Hepatocyte (in vitro differentiated cells): ENCODE measurements around the gene C9orf50. TPM values are rescaled to one million over a fixed set of nuclear protein-coding genes. Genes with fewer than 3 reads are reported as not detected.

ENCODE experiments used
- DNase-seq: peaks from one replicate; pipeline ENCODE4 v3.0.0-alpha.2; 2016; ENCODE audit warnings: low spot score
- H2AFZ ChIP-seq: fragments of 200-600 bp; sonication (generic); 2 replicates; pipeline ENCODE4 v1.6.0; 2016; ENCODE audit warnings: antibody characterized with exemption, mild to moderate bottlenecking
- H3K27ac ChIP-seq: fragments of 200-600 bp; sonication (generic); 2 replicates; pipeline ENCODE4 v1.5.1; 2016; ENCODE audit warnings: mild to moderate bottlenecking
- H3K27me3 ChIP-seq: fragments of 200-600 bp; sonication (generic); 2 replicates; pipeline ENCODE4 v1.6.1; 2016
- H3K36me3 ChIP-seq: fragments of 200-600 bp; sonication (generic); replicated peaks from 2 replicates; pipeline ENCODE4 v1.5.1; 2016; ENCODE audit warnings: low read depth; ENCODE audit not compliant: insufficient read depth
- H3K4me1 ChIP-seq: fragments of 200-600 bp; sonication (generic); 2 replicates; pipeline ENCODE4 v1.5.1; 2016; ENCODE audit warnings: mild to moderate bottlenecking, moderate library complexity; ENCODE audit not compliant: insufficient read depth
- H3K4me2 ChIP-seq: fragments of 200-600 bp; sonication (generic); 2 replicates; pipeline ENCODE4 v1.6.0; 2016
- H3K4me3 ChIP-seq: fragments of 200-600 bp; sonication (generic); 2 replicates; pipeline ENCODE4 v1.5.1; 2016; ENCODE audit warnings: mild to moderate bottlenecking
- H3K79me2 ChIP-seq: fragments of 200-600 bp; sonication (generic); 2 replicates; pipeline ENCODE4 v1.6.0; 2017; ENCODE audit warnings: mild to moderate bottlenecking
- H3K9me2 ChIP-seq: fragments of 200-600 bp; sonication (generic); replicated peaks from 2 replicates; pipeline ENCODE4 v1.6.0; 2017; ENCODE audit warnings: mild to moderate bottlenecking; ENCODE audit not compliant: insufficient read depth
- H3K9me3 ChIP-seq: fragments of 200-600 bp; sonication (generic); 2 replicates; pipeline ENCODE4 v1.5.1; 2016; ENCODE audit warnings: low read depth, mild to moderate bottlenecking
- H4K20me1 ChIP-seq: fragments of 200-600 bp; sonication (generic); 2 replicates; pipeline ENCODE4 v1.6.0; 2016; ENCODE audit warnings: mild to moderate bottlenecking; ENCODE audit not compliant: insufficient read depth, poor library complexity, severe bottlenecking
- CTCF ChIP-seq: fragments of 200-600 bp; sonication (generic); IDR thresholded peaks from 2 replicates; pipeline ENCODE4 v1.5.1; 2016; ENCODE audit warnings: antibody characterized with exemption, mild to moderate bottlenecking; ENCODE audit not compliant: poor library complexity
- EZH2 ChIP-seq: fragments of 200-600 bp; sonication (generic); IDR thresholded peaks from 2 replicates; pipeline ENCODE4 v1.6.1; 2016; ENCODE audit warnings: antibody characterized with exemption, mild to moderate bottlenecking, borderline replicate concordance
- EZH2phosphoT487 ChIP-seq: fragments of 200-600 bp; sonication (generic); IDR thresholded peaks from one replicate; pipeline ENCODE4 v1.6.1; 2018; ENCODE audit warnings: antibody characterized with exemption, mild to moderate bottlenecking, low read depth, moderate library complexity; ENCODE audit not compliant: unreplicated experiment, severe bottlenecking
- WGBS: methylation state at CpG from one replicate; pipeline ENCODE4 v1.1.6; 2016; ENCODE audit warnings: low lambda C conversion rate; ENCODE audit errors: missing lambda C conversion rate; 5-methylcytosine and 5-hydroxymethylcytosine counted together
- polyA plus RNA-seq: library from polyadenylated mRNA; unstranded; fragments of >200 nt; fragmentation: Nextera tagmentation; extraction: Ambion mirVana; gene quantifications from 2 replicates; pipeline ENCODE4 v1.2.1, GENCODE V29; 2016
- total RNA-seq: library from RNA; depleted of rRNA; stranded (reverse); fragments of >200 nt; gene quantifications from 2 replicates; pipeline ENCODE4 v1.2.3, GENCODE V29; 2014

Gene C9orf50
- total and polyA plus RNA-seq, 2 experiments from 2014 or later, result not detected

- DNase-seq, result no peak
- WGBS, result 77% methylated on average over 9 of the region's 10 CpGs
- TF ChIP-seq CTCF, result no peak
- no peak for TF ChIP-seq EZH2phosphoT487
- TF ChIP-seq EZH2, result no peak
- Histone ChIP-seq H3K79me2 (no peaks in the 10 kb centered on the region), H3K36me3 (no peaks in the 10 kb centered on the region), H3K27ac (peak overlapping the region; percentile 3), H3K4me1 (peaks cover 18% of the 10 kb centered on the region), H3K4me3 (no peak overlapping the region), H3K27me3 (no peaks in the 10 kb centered on the region), H4K20me1 (no peaks in the 10 kb centered on the region), H2AFZ (no peak overlapping the region), H3K4me2 (no peak overlapping the region), H3K9me2 (no peaks in the 10 kb centered on the region), H3K9me3 (no peaks in the 10 kb centered on the region)
Observed at GRCh38 chr9:129602598-129603415, 18.1 kb downstream of the C9orf50 start.

- no peak for DNase-seq
- H3K4me2 ChIP-seq, result no peak overlapping the region
- no peak overlapping the region for H2AFZ ChIP-seq
- H3K4me1 ChIP-seq, result peaks cover 24% of the 10 kb centered on the region
- TF ChIP-seq CTCF, result no peak
- TF ChIP-seq EZH2, result no peak
- TF ChIP-seq EZH2phosphoT487, result no peak
- H3K79me2 ChIP-seq, result no peaks in the 10 kb centered on the region
- 89% methylated on average over 8 of the region's 9 CpGs for WGBS
- no peak overlapping the region for H3K27ac ChIP-seq
- no peaks in the 10 kb centered on the region for H3K27me3 ChIP-seq
- no peaks in the 10 kb centered on the region for H3K9me3 ChIP-seq
- H3K4me3 ChIP-seq, result no peak overlapping the region
- no peaks in the 10 kb centered on the region for H3K36me3 ChIP-seq
- no peaks in the 10 kb centered on the region for H4K20me1 ChIP-seq
- no peaks in the 10 kb centered on the region for H3K9me2 ChIP-seq
Observed at GRCh38 chr9:129601082-129601674, 19.7 kb downstream of the C9orf50 start.

- H3K36me3 ChIP-seq, result no peaks in the 10 kb centered on the region
- 59% methylated on average over 14 of the region's 14 CpGs for WGBS
- peak overlapping the region; percentile 47 for H2AFZ ChIP-seq
- no peak for TF ChIP-seq EZH2
- no peak for TF ChIP-seq CTCF
- TF ChIP-seq EZH2phosphoT487, result no peak
- no peaks in the 10 kb centered on the region for H3K79me2 ChIP-seq
- no peak overlapping the region for H3K4me3 ChIP-seq
- H3K27me3 ChIP-seq, result no peaks in the 10 kb centered on the region
- peak overlapping the region; percentile 89 for H3K4me2 ChIP-seq
- peaks cover 27% of the 10 kb centered on the region for H3K4me1 ChIP-seq
- DNase-seq, result no peak
- no peaks in the 10 kb centered on the region for H3K9me2 ChIP-seq
- H3K27ac ChIP-seq, result peak overlapping the region; percentile 88
- no peaks in the 10 kb centered on the region for H4K20me1 ChIP-seq
- no peaks in the 10 kb centered on the region for H3K9me3 ChIP-seq
Observed at GRCh38 chr9:129598089-129598596, 22.8 kb downstream of the C9orf50 start.
